Measurements from ENCODE around the gene FAM131C.
"Not testable (repeated sequence)": the region's sequence is repeated elsewhere in the genome, so short reads cannot be mapped to it uniquely, and the experiment has no call there.

Gene FAM131C

DNA sequence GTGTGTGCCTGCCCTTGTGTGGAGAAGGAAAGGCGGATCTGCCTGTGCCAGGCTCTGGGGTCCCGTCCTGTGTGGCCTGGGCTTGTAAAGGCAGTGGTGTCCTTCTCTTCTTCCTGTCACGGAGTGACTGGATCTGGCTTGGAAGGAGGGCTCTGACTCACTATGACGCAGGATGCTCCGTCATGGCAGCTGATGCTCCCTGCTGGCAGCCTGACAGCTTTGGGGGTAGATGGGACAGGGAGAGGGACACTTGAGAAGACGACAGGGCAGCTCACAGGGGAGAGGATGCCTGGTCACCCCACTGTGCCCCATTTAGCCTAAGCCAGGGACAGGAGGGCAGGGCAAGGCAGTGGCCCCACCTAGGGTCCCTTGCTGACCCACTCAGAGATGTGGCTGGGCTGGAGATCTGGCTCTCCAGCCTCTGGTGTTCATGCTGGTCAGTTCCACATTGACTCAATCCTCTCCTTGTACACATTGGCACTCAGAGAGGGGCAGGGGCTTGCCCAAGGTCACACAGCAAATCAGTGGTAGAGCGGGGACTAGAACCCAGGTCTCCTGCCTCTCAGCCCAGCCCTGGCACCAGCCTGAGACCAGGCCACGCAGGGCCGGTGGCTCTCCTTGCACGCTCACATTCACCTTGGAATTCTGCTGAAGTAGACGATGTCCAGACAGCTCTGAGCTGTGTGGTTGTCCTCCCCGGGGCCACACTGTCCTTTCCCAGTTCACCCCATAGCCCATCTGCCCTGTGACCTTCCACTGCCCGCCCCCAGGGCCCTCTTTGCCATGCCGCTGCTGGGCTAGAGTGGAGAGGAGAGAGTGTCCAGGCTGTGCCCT lies 2.8 kb upstream of the FAM131C start:
- DNase-seq: no peak

DNA sequence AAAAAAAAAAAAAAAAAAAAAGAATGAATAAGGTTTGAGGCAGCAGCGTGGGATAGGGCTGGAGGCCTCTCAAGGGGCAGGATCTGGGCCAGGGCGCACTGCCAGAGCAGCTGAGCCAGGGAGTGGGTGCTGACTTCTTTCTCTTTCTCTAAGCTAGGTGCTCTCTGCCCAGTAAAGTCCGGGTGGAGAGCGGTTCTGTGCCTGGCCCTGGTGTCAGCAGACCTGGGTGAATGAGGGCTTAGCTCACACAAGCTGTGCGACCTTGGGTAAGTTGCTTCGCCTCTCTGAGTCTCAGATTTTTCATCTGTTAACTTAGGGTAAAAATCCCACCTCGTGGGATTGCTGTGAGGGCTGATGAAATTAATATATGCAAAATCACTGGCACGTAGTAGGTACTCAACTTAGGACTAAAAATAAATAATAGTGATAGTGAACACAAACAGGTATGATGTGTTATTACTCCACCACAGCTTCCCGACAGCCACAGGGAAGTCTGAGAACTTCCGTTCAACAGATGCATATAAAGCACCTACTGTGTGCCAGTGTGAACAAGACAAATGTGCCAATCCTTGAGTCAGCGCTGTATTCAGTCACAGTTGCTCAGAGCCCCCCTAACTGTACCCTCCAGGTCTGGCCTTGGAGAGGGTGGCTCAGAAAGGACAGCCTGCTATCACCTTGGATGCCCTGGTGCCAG lies 2.0 kb upstream of the FAM131C start:
- DNase-seq: no peak

DNA sequence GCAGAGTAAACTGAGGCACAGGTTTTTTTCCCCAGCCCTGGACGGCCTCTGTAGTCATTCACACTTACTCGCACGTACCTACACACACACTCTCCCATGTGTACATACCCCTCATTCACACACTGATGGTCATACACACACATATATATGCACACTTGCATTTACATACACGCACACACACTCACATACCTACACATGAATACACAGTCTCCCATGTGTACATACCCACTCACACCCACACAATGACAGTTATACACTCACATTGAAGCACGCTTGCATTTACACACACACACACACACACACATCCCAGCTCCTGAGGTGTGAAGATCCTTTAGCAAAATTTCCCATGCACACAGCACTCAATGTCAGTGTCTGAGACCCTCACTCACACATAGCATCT lies 766 bp upstream of the FAM131C start:
- no peak for DNase-seq

DNA sequence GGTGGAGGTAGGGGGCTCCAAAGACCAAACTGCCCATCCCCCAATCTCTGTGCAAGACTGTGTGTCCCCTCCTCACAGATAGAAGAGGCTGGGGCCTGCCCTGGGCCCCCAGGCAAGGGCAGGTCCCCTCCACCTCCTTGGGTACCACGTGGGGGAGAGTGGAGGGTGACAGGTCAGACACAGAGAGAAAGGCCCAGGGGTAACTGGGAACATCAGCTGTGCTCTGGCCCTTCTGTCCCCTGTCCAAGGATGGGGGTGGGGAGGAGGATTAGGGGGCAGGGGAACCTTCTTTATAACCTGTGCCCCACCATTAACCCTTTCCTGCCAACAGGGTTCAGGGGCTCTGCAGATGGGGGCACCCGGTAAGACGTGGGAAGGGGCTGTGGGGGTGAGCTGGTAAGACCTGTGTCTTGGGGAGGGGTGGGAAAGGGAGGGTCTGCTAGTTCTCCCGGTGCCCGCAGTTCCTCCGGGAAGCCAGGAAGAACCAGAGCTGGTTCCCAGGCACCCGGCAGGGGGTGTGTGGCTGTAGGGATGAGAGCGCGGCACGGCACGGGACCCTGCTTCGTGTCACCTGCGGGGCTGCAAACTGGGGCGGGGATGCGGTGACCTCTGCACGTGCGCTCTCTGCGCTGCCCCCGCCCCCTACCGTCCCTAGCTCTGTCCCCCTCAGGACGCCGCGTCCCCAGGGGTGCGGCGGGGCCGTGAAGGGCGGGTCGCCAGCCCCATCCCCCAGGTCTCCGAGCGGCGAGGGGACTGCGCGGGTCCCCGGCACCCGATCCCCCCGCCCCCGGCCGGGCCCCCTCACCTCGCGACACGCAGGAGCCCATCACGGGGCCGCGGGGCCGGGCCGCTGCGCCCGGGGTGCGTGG lies 601 bp downstream of the FAM131C start:
- no peak for DNase-seq

DNA sequence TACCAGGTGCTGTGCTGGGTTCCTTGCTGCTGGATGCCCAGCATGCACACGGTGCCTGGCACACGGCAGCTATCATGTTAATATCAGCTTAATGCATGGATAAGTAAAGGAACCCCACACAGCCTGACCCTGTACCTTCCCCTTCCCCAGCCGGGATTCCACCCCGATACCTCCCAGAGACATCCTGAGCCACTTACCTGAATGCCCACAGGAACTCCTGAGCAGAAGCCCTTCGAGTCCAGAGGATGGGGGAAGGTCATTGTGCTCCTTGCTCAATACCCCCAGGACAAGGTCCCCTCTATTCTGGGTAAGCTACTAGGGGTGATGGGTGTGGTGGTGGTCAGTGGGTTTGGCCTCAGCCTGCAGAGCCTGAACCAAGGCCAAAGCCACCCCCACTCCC lies 1.4 kb downstream of the FAM131C start:
- no peak for DNase-seq

DNA sequence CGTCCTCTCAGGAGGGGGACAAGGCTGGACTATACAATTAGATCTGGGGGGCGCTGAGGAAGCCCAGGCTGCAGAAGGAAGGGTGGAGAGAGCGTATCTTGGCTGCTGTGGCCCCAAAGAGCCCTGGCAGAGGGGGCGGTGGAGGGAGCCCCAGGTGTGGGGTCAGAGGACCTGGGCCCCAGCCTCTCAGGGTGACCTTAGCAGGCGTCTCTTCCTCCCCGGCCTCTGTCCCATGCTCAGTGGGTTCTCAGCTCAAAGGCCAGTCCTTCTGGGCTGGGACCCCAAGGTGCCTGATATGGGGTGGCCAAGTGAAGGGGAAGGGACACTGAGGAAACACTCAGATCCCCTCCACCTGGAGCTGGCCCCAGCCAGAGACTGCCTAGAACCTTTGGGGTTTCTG lies 1.8 kb downstream of the FAM131C start:
- DNase-seq: no peak

DNA sequence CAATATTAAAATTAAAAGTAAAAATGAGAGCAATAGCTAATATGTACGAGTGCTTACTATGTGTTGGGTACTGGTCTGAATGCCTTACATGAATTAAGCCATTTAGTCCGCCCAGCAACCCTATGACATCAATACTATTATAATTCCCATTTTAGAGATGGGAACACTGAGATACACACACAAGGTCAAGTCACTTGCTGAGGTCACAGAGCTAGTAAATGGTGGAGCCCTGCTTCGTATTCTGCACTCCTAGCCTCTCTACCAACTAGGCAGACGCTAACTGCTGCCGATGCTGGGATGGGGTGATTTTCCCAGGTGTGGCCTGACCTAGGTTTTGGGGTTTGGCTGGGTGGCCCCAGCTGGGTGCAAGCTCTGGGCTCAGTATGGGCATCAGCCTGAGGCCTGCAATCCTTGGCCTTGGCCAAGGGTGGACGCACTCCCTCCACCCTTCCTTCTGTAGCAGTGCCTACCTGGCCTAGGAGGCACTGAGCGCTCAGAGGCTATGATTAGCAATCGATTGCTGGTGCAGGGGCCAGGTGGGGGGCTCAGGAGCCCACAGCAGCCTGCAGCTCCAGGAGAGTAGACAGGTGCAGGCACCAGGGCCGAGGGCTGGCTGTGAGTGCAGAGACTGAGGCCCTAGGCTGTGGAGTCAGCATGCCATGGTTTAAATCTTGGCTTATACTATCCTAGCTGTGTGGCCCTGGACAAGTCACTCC lies 2.7 kb downstream of the FAM131C start:
- DNase-seq: no peak

DNA sequence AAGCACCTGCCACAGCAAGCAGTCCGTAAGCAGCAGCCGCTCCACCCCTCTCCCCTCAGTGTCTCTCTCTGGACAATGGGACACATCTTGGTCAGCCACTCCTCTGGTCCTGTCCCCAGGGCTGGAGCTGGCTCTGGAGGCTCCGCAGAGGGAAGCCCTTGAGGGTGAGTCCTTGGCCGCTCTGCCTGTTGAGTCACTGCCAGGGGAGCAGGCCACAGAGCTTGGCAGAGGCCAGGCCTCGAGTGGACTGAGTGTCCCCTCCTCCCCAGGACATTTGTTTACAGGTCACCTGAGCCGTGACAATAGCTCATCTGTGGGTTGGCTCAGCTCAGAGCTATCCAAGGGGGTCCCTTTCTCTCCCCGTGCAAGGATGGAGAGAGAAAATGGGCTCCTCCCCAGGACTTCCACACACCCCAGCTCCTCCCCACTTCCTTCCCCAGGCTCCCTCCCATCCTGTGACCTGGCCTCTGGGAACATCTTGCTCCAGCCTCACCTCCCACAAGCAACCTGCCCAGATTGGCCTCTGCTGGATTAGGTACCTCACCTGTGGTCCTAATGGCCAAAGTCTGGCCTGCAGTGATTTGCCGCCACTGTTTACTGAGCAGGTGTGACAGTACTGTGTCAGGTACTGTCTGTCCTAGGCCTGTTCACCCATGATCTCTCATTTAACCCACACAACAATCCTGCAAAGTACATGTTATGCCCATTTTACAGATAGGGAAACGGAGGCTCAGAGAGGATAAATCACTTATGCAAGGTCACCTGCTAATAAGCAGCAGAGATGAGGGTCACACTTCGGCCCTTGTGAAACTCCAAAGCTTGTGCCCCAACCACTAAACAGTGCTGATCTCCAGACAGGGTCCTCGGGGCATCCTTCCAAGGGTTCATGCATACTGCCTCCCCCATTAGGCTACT lies 4.8 kb downstream of the FAM131C start:
- DNase-seq: no peak

DNA sequence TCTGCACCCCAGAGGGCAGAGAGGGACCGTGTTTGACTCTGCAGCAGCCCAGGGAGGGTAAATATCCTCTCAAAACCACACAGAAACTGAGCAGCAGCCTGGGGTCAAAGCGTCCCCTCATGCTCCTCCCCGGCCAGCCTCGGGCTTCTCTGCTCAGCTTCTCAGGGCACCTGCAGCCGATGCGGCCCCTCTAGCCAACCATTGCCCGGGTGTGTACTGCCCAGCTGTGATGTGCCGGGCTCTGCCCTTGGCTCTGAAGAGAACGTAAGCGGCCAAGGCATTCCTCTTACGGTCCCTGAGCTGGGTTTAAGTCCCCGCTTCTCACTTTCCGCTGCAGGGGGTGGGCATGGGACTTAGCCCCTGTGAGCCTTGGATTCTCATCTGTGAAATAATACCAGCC lies 5.5 kb downstream of the FAM131C start:
- DNase-seq: no peak

DNA sequence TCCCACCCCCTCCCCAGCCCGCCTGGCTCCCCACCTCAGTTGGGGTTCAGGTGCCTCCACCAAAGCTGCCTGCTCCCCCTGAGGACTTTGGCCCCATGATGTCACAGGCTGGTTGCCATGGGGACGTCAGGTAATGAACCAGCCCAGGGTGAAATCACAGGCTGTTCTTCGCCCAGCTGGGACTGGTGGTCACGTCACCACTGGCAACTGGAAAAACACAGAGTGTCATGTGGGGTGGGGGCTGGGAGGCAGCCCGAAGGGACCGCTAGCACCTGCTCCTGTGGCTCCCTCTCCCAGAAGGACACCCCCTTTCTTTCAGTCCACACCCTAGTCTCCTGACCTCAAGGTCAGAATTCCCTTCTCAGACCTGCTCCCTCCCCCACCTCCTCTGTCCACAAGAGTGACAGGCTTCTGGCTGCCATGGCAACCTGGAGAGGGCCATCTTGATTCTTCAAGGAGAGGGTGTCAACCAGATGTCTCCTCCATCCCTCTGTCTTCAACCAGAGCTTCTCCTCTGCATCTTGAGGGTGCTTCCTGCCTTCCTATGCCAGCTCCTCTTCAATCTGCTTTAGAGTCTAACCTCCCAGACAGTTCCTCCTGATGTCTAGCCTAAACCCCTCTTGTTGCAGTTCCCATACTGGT lies 6.2 kb downstream of the FAM131C start:
- DNase-seq: no peak

DNA sequence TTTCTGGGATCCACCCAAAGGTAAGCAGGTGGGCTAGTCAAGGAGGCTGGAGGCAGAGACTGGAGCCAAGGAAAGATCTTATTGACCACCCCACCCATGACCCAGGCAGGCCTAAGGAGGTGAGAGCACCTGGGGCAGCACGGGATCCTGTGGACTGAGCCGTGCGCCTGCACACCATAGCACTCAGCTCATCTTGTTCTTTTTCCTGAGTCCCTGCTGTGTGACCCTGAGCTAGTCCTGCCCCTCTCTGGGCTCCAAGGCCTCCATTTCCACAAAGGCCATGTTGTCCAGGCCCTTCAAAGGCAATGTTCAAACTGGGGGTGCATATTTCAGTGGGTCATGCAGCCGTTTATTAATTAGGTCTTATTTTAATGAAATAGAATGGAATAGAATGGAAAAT lies 7.2 kb downstream of the FAM131C start:
- no peak for DNase-seq

DNA sequence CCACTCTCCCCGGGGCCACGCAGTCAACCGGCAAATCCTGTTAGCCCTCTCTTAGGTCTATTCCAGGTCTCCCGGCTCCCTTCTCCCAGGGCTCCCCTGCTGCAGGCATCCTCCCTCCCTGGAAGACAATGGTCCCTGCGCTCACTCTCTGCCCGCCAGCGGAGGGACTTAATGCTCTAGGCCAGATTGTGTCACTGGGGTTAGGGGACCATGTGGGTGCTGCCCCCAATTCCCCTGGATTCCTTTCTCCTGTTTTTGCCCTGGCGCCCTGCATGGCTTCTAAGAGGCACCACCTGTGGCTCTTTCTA lies 8.2 kb downstream of the FAM131C start:
- no peak for DNase-seq

DNA sequence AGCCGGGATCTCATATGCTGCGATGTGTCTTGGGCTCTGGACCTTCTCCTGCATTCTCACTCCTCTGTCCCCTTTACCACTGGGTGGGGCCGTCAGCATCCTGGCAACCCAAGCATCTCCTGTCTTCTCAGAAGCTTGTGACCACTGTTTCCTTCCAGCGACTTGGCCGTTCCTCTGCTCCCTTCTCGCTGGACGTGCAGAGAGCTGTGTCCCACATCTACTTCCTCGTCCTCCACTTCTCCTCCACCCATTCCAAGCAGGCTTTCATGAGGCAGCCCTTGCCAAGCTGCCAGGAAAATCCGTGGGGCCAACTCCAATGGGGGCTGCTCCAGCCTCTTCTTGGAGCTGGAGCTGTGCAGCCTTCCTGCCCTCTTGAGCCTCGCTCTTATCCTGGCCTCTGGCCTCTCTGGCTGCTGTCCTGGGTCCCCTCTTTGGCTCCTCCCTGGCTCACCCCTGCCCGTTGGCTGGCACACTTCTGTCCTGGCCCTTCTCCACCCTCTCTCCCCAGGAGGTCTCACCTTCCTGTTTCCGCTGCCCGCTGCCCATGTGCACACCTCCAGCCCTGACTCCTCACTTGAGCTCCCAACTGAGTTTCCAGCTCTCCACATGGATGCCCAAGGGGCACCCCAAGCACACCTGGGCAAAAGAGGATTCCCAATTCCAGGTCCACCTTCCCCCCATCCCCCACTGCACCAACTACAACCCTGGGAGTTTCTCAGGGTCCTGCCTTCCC lies 8.7 kb downstream of the FAM131C start:
- no peak for DNase-seq

DNA sequence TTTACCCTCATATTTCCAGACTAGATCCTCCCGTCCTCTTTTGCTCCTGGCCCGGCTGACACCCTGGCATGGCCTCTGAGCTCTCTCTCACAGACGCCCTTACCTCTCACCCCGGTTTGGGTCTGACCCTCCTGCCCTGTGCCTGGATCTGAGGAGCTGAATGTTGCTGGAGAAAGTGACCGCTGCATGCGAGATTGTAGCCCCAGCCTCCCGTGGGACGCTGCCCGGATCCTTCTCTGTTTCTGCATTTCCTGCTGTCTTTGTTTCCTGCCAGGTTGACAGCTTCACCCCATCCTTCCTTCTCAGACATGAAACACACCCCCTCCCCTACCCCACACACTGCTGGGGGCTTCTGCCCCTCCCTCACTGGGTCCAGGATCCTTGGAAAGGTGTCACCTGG lies 9.5 kb downstream of the FAM131C start:
- no peak for DNase-seq

DNA sequence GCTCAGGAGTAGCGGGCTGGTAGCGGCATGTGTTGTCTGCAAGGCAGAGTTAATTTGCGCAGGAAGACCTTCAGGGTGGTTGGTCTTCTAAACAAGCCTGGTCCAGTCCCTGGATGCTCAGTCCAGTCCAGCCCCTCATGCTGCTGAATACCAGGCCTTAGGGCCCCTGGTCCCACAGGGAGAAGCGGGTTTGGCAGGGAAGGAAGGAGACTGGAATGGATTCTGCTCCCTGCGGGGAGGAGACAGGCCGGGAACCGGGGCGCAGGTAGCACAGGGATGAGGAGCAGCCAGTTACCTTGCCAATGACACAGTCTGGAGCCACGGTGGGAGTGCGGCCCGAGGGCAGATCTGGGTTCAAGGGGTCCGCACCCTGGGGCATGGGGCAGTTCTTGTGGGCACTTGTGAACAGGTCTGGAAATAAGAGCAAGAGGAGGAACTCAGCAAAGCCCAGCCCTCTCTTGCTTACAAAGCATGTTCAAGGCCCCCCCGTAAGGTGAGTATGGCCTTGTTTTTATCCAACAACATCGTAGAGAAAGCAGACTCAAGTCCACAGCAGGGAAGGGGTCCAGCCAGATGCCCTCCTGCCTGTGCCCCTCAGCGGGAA lies 10.1 kb downstream of the FAM131C start:
- no peak for DNase-seq

DNA sequence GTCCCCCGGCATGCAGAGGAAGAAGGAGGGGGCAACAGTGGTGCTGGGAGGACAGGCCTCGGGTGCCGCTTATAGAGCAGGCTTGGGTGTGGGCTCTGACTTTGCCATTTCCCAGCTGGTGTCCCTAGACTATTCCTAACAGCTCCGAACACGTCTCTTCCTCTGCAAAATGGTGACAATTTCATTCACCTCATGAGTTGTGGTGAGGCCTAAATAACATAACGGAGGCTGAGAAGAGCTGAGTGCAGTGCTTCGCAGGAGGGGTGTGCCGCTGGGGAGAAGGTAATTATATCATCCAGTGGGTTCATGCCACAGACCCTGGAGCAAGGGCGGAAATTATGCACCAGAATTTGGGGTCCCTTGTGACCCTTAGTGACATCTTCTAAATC lies 10.8 kb downstream of the FAM131C start:
- not testable (repeated sequence) for DNase-seq

DNA sequence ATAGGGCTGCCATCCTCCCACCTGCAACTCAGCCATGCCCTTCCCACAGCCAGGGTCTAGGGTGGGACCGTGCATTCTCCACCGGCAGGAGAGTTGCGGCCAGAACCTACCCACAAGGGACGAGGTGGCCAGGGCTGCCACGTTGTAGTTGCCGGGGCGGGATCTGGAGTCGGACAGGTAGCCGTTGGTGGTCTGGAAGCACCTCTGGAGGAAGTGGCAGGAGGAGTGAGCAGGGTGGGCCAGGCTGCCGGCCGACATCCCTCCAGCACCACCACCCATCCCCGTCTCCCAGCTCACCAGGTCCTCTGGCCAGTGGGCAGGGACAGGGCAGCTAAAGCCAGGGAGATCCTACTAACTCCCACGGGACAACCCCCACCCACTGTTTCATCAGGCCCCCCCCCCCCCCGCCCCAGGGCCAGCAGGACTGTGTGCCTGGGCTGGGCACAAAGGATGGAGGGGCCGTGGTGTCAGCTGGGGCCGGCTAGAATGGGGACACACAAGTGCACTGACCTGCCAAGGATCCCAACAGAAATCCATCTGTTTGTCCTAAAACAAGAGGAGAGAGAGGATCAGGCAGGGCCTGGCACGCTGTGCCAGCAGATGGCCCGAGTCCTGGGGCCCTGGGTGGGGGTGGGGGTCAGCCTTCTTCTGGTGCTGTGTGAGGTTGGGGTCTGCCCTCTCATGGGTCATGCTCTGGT lies 11.3 kb downstream of the FAM131C start:
- not testable (repeated sequence) for DNase-seq

DNA sequence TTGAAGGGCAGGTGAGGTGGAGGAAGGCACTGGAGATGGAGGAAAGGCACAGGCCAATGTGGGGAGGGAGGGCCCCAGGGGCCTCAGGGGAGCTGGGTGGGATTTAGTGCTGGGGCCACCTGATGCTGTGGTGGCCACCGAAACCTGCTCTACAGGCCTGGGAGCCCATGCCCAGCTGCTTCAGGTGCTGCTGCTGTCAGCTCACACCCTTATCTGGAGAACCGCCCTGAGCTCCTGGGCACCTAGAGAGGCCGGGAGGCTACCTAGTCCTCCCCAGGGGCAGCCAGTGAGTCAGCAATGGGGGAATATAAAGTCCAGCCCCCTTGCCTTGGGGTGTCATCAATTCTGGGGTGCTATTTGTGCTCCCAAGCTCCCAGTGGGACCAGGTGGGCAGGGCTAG lies 12.2 kb downstream of the FAM131C start:
- no peak for DNase-seq

DNA sequence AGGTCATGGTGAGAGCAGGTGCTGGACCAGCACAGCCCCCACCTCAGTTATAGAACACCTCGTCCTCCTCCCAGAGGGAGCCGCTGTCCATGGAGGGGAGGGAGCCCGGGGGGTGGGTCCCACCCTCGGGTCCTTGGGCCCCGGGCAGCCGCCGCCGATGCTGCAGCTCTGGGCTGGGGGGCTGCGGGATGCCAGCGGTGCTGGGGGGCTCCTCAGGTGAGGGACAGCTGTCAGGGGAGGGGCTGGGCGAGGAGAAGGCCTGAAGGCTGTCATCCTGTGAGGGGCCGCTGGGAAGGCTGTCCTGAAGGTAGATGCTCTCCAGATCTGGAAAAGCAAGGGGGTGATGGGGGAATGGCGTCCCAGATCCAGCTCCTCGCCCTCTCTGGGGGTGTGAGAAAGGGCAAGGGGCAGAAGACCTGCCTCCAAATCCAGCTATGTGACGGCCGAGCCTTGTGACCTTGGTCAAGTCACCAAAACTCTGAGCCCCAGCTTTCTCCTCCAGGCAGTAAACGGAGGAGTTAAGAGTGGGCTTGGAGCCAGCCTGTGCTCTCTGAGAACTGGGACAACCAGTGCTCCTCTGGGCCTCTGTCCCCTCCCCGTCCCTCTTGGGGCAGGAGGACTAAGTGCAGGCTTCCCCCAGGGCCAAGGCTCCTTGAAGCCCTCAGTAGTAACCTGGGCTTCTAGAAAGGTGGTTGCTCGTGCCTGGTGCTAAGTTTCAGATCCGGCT lies 14.9 kb downstream of the FAM131C start:
- DNase-seq: not testable (repeated sequence)

Measured in activated naive CD4-positive, alpha-beta T cell treated with anti-CD3 and anti-CD28 coated beads, Interleukin-2, amount 50 U/mL, for 16 hours (primary cell).